ENCODE data around the gene BNIP2.

BNIP2 gene

GRCh38 chr15:59688423-59688781, 718 bp downstream of the BNIP2 start:
- H3K4me1 ChIP-seq (ENCODE audit: control insufficient read depth, insufficient read depth, low read length) = peaks cover 7% of the 10 kb centered on the region; the same call in 1 of the 2 replicates
- CTCF ChIA-PET = interaction anchor here (1.4 to 6.4 kb wide), 2 partner anchors 156 to 638 kb away, joined by 4 to 64 read pairs; no protein-coding TSS in a partner anchor
- peak overlapping the region; percentile 99 for H3K4me3 ChIP-seq (ENCODE audit: low read depth, low read length)
- H3K9me3 ChIP-seq (ENCODE audit: control insufficient read depth, insufficient read depth, low read depth, low read length) = no peaks in the 10 kb centered on the region
- H3K36me3 ChIP-seq (ENCODE audit: control insufficient read depth in 2 of 2, insufficient read depth in 1 of 2, low read length in 2 of 2) = peaks cover 0 to 2% of the 10 kb centered on the region in 2 experiments; a peak in 2 of 3 replicates
- no peak for TF ChIP-seq ZSCAN4 (tag by site-specific recombination; IDR thresholded peaks at IDR 0.05)
- peak; percentile 49; the same call in 1 of the 2 replicates for TF ChIP-seq ZBTB20 (tag by site-specific recombination; IDR thresholded peaks at IDR 0.05)
- H3K27ac ChIP-seq (ENCODE audit: extremely low read depth, low read depth, low read length) = peak overlapping the region; percentile 85
- POLR2A ChIA-PET = interaction anchor here (3.2 kb wide), 1 partner anchor 31 kb away, joined by 10 read pairs; the partner anchor contains the start of gene GTF2A2

DNA sequence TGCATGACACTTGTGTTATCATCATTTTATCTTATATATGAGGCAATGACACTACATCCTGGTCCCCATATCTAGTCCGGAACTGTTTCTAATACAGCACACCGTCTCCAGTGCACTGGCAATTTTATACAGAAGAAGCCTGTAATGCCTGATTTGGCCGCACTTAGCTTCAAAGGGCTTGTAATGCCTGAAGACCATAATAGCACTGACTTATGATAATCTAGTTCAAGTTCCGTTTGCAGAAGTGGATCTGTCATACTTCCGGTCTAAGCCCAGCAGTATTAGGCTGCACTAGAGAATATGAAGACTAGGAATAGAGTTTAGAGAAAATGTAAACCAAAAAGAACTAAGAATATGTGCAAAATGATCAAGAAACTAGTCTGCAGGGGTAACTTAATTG, 1.3 kb downstream of the BNIP2 start:
- Histone ChIP-seq H3K27ac (ENCODE audit: extremely low read depth, low read depth, low read length) (no peak overlapping the region), H3K36me3 (ENCODE audit: control insufficient read depth in 2 of 2, insufficient read depth in 1 of 2, low read length in 2 of 2) (peaks cover 0 to 2% of the 10 kb centered on the region in 2 experiments; a peak in 2 of 3 replicates), H3K9me3 (ENCODE audit: control insufficient read depth, insufficient read depth, low read depth, low read length) (no peaks in the 10 kb centered on the region), H3K4me3 (ENCODE audit: low read depth, low read length) (peak overlapping the region; percentile 99), H3K4me1 (ENCODE audit: control insufficient read depth, insufficient read depth, low read length) (peaks cover 7% of the 10 kb centered on the region; the same call in 1 of the 2 replicates)
- ChIA-PET CTCF (no interaction called here), POLR2A (interaction anchor here (0.7 to 3.2 kb wide), 2 partner anchors 30 to 109 kb away, joined by 3 to 10 read pairs; partner anchors contain the start of gene GTF2A2)
- TF ChIP-seq ZNF654 (tag by site-specific recombination; IDR thresholded peaks at IDR 0.05; ENCODE audit: low read depth) (no peak), PRDM4 (tag by site-specific recombination; IDR thresholded peaks at IDR 0.05) (no peak), ZNF24 (tag by site-specific recombination; IDR thresholded peaks at IDR 0.05) (no peak), ZSCAN23 (tag by site-specific recombination; IDR thresholded peaks at IDR 0.05) (no peak), ZSCAN5A (tag by site-specific recombination; IDR thresholded peaks at IDR 0.05) (no peak), SALL2 (tag by site-specific recombination; IDR thresholded peaks at IDR 0.05; ENCODE audit: borderline replicate concordance) (no peak), ZNF146 (tag by site-specific recombination; IDR thresholded peaks at IDR 0.05) (no peak), ZNF354C (tag by site-specific recombination; IDR thresholded peaks at IDR 0.05; ENCODE audit: borderline replicate concordance, low read depth) (no peak), HOXD13 (CRISPR knock-in tag; IDR thresholded peaks at IDR 0.05; ENCODE audit: borderline replicate concordance) (no peak), ZNF776 (tag by site-specific recombination; IDR thresholded peaks at IDR 0.05; ENCODE audit: borderline replicate concordance) (no peak), SCRT1 (tag by site-specific recombination; IDR thresholded peaks at IDR 0.05; ENCODE audit: borderline replicate concordance) (no peak), ZNF155 (tag by site-specific recombination; IDR thresholded peaks at IDR 0.05) (no peak), ZNF777 (tag by site-specific recombination; IDR thresholded peaks at IDR 0.05; ENCODE audit: borderline replicate concordance) (no peak), ZNF513 (tag by site-specific recombination; IDR thresholded peaks at IDR 0.05) (no peak), ZNF2 (tag by site-specific recombination; IDR thresholded peaks at IDR 0.05) (no peak)
- TF ChIP-seq, protein P1, sequence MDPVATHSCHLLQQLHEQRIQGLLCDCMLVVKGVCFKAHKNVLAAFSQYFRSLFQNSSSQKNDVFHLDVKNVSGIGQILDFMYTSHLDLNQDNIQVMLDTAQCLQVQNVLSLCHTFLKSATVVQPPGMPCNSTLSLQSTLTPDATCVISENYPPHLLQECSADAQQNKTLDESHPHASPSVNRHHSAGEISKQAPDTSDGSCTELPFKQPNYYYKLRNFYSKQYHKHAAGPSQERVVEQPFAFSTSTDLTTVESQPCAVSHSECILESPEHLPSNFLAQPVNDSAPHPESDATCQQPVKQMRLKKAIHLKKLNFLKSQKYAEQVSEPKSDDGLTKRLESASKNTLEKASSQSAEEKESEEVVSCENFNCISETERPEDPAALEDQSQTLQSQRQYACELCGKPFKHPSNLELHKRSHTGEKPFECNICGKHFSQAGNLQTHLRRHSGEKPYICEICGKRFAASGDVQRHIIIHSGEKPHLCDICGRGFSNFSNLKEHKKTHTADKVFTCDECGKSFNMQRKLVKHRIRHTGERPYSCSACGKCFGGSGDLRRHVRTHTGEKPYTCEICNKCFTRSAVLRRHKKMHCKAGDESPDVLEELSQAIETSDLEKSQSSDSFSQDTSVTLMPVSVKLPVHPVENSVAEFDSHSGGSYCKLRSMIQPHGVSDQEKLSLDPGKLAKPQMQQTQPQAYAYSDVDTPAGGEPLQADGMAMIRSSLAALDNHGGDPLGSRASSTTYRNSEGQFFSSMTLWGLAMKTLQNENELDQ (tag by site-specific recombination; IDR thresholded peaks at IDR 0.05; ENCODE audit: low read depth) = no peak

All from HEK293 (cell line).